Peyer's patch (tissue), 4 donors: ENCODE data around the gene RAB7B.

Experiments used
- CTCF ChIP-seq, 6 experiments: fragments of 450-650 bp in 4 of 6; fragments of 200-600 bp in 2 of 6; sonication (generic) in 1 of 6; IDR thresholded peaks; one replicate each; pipeline ENCODE4 v1.5.1; 2017 to 2019; ENCODE audit warnings: antibody characterized with exemption in 6 of 6, mild to moderate bottlenecking in 3 of 6, moderate library complexity in 1 of 6
- POLR2A ChIP-seq, 2 donors: fragments of 450-650 bp; IDR thresholded peaks; one replicate each; pipeline ENCODE4 v1.5.1; 2017; ENCODE audit warnings: antibody characterized with exemption in 2 of 2, mild to moderate bottlenecking in 2 of 2, moderate library complexity in 2 of 2

DNA sequence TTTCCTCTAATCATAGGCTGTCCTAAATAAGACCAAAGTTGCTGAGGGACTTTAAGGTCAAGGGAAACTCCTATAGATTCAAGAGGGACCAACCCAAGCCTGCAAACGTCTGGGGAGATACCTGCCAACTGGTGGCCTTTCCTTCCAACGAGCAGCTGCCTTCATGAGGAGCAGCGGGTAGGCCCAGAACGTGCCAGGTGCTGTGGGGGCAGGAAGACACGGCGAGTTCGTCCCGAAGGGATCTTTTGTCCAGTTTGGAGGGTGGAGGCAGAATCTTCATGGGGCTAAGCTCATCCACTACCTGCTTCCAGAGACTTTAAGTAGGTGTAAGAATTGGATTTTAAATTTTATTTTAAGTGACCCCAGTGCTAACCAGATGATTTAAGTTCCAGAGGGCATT, 34.0 kb downstream of the RAB7B start:
- TF ChIP-seq POLR2A (IDR thresholded peaks at IDR 0.05) (no peak), CTCF (IDR thresholded peaks at IDR 0.05) (no peak)
